Body of pancreas (tissue), 4 donors: ENCODE results near the gene HS3ST4.

Experiments
- CTCF ChIP-seq, 7 experiments: fragments of 450-650 bp in 4 of 7; fragments of 200-600 bp in 3 of 7; sonication (generic) in 3 of 7; IDR thresholded peaks; one replicate each; pipeline ENCODE4 v1.5.1; 2016 to 2019; ENCODE audit warnings: antibody characterized with exemption in 7 of 7
- POLR2A ChIP-seq, 3 donors: fragments of 450-650 bp; IDR thresholded peaks; one replicate each; pipeline ENCODE4 v1.6.1; 2016; ENCODE audit warnings: antibody characterized with exemption in 3 of 3, mild to moderate bottlenecking in 2 of 3

- no peak for TF ChIP-seq CTCF (IDR thresholded peaks at IDR 0.05)
- no peak for TF ChIP-seq POLR2A (IDR thresholded peaks at IDR 0.05)
Measured at GRCh38 chr16:25868106-25868505, 176.3 kb downstream of the HS3ST4 start.
